GM12864 (cell line): Measurements from ENCODE around the gene DNAJC1.

ENCODE experiments used
- DNase-seq: peaks from one replicate; pipeline ENCODE4 v3.0.0-alpha.2; 2011; ENCODE audit warnings: low read depth
- H3K4me3 ChIP-seq: 2 replicates; pipeline ENCODE4 v1.5.1; 2011; ENCODE audit warnings: mild to moderate bottlenecking, low read depth, low read length, control low read depth
- TF ChIP-seq, protein P1 (sequence below): IDR thresholded peaks from 2 replicates; pipeline ENCODE4 v1.5.1; 2011; ENCODE audit warnings: low read depth, mild to moderate bottlenecking, moderate library complexity, low read length, control low read depth, inconsistent platforms; ENCODE audit errors: missing control alignments

Gene DNAJC1

DNA sequence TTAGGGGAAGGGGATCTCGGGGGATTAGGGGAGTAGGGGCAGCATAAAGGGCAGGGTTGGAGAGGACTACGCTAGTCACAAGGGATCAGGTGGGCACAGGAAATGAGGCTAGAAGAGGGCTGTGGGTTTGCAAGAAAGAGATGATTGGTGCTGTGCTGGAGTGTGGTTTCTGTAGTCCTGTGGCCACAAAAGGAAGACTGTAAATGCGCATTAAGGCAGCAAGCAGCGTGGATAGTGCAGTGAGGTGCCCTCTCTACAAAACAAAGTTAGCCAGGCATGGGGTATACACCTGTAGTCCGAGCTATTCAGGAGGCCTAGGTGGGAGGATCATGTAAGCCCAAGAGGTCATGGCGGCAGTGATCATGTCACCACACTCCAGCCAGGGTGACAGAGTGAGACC, 257.4 kb downstream of the DNAJC1 start:
- TF ChIP-seq, protein P1, sequence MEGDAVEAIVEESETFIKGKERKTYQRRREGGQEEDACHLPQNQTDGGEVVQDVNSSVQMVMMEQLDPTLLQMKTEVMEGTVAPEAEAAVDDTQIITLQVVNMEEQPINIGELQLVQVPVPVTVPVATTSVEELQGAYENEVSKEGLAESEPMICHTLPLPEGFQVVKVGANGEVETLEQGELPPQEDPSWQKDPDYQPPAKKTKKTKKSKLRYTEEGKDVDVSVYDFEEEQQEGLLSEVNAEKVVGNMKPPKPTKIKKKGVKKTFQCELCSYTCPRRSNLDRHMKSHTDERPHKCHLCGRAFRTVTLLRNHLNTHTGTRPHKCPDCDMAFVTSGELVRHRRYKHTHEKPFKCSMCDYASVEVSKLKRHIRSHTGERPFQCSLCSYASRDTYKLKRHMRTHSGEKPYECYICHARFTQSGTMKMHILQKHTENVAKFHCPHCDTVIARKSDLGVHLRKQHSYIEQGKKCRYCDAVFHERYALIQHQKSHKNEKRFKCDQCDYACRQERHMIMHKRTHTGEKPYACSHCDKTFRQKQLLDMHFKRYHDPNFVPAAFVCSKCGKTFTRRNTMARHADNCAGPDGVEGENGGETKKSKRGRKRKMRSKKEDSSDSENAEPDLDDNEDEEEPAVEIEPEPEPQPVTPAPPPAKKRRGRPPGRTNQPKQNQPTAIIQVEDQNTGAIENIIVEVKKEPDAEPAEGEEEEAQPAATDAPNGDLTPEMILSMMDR = no peak
- no peak for DNase-seq
- no peak overlapping the region for H3K4me3 ChIP-seq

DNA sequence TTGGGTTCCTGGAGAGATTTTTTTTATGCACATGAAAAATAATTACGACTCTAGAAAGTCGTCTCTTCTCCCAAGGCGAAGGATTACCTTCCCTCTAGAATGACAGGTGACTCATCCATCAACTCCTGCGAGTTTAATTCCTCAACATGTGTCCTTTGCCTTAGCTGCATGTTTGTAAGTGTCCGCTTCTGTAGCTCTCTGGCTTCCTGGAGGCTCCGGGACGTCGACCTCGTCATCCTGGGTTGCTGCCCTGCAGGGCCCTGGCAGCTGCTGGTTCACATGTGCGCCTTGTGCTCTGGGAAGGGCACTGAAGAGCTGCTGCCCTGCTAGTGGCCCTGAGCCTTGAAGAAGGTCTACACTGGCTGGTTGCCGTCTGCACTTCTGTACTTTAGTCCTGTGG, 259.3 kb downstream of the DNAJC1 start:
- no peak overlapping the region for H3K4me3 ChIP-seq
- TF ChIP-seq, protein P1 = no peak
- DNase-seq = no peak

DNA sequence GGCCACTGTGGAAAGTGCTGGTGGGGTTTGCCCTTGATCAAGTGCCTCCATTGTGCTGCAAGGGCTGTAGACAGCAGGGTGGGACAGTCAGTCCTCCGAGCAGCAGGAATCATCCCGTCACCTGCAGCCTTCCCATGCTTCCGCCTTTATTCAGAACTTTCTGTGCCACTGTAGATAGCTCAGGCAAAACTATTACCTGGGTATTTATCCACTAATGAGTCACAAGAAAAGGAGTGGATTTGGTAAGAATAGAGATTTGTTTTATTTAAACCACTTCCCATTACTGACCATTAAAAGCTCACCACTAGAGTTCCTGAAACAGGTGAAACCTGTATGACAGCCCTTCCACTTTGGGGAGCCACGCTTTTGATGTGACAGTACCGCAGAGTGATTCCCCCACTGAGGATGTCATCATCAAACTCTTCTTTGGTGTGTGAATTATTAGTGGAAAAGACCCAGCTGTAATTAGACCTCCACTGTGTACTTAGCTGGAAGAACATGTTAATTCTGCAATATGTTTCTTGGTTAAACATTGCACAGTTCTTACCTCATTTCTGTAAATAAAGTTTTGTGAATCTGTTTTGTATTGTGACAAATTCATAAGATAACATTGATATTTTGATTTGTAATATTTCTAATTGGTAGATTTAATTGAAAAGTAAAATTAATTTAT, 260.7 kb downstream of the DNAJC1 start:
- TF ChIP-seq, protein P1 = no peak
- DNase-seq = no peak
- no peak overlapping the region for H3K4me3 ChIP-seq

DNA sequence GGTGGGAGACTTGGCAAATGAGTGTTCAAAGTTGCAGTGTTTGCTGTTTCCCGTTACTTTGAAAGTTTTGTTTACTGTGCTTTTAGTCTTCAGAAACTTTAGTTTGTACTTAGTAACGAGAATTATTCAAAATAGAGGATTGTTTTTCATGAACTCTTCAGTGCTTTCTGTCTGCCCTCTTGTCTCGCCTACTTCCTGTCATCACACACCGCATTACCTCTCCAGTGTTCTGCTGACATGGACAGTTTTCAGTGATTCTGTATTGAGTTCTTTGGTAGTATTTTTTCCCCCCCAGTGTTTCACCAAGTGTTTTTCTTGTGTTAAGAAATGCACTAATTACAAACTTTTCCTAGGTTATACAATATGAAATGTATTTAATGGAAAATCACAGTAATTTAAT, 262.5 kb downstream of the DNAJC1 start:
- no peak for DNase-seq
- TF ChIP-seq, protein P1 = no peak

DNA sequence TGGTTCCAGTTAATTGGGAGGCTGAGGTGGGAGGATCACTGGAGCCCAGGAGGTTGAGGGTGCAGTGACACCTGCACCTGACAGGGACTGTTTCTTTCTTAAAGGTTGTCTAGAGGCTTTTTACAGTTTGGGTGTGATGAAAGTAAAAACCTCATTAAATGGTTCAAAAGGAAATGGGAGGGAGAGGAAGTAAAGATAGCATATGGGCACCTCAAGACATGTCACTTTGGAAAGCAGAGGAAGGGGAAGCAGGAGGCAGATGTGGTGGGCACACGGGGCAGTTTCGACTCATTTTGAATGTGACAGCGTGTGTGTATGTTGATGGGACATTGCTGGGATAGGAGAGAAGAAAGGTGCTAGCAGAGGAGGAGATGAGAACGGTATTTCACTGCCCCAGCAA, 266.4 kb downstream of the DNAJC1 start:
- TF ChIP-seq, protein P1 = no peak
- H3K4me3 ChIP-seq = no peak overlapping the region
- no peak for DNase-seq

More for the DNA sequence above, 262.5 kb downstream of the DNAJC1 start:
- no peak overlapping the region for H3K4me3 ChIP-seq

DNA sequence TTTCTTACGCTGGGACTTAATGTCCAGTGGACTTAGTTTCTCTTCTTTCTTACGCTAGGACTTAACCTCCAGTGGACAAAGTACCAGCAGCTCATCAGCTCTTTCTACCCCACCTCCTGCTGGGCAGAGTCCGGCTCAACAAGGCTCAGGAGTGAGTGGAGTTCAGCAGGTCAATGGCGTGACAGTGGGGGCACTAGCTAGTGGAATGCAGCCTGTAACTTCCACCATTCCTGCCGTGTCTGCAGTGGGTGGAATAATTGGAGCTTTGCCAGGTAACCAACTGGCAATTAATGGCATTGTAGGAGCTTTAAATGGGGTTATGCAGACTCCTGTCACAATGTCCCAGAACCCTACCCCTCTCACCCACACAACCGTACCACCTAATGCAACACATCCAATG, 269.8 kb downstream of the DNAJC1 start:
- no peak for DNase-seq
- TF ChIP-seq, protein P1 = no peak
- H3K4me3 ChIP-seq = no peak overlapping the region
